Stimulated activated naive CD4-positive, alpha-beta T cell treated with Interleukin-2 at 50 U/mL for 16 hours (primary cell): ENCODE data around the gene KLLN.
A peak's percentile ranks its signal among the peaks of the same experiment; 100 is the strongest.
"Not testable (repeated sequence)": the region's sequence is repeated elsewhere in the genome, so short reads cannot be mapped to it uniquely, and the experiment has no call there.

Experiments
- DNase-seq: peaks from one replicate; lab custom pipeline; 2025; lab: John Stamatoyannopoulos, UW

Gene KLLN

DNA sequence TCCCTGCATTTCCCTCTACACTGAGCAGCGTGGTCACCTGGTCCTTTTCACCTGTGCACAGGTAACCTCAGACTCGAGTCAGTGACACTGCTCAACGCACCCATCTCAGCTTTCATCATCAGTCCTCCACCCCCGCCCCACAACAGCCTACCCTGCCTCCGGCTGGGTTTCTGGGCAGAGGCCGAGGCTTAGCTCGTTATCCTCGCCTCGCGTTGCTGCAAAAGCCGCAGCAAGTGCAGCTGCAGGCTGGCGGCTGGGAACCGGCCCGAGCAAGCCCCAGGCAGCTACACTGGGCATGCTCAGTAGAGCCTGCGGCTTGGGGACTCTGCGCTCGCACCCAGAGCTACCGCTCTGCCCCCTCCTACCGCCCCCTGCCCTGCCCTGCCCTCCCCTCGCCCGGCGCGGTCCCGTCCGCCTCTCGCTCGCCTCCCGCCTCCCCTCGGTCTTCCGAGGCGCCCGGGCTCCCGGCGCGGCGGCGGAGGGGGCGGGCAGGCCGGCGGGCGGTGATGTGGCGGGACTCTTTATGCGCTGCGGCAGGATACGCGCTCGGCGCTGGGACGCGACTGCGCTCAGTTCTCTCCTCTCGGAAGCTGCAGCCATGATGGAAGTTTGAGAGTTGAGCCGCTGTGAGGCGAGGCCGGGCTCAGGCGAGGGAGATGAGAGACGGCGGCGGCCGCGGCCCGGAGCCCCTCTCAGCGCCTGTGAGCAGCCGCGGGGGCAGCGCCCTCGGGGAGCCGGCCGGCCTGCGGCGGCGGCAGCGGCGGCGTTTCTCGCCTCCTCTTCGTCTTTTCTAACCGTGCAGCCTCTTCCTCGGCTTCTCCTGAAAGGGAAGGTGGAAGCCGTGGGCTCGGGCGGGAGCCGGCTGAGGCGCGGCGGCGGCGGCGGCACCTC, at the start of gene KLLN, which contains the start of gene PTEN:
KLLN (minus strand) TSS at position 481 of the 891 bp plus-strand sequence. CDS start 1,046 bp downstream, outside the sequence.
PTEN (plus strand) TSS at position 573 of the 891 bp plus-strand sequence. CDS start 845 bp downstream, outside the sequence.
- DNase-seq: peak; percentile 78

- DNase-seq: not testable (repeated sequence)
These were observed 40.1 kb upstream of the KLLN start for GRCh38 chr10:87903396-87903795.

- DNase-seq: not testable (repeated sequence)
These were observed 34.6 kb upstream of the KLLN start for GRCh38 chr10:87897957-87898356.

GRCh38 chr10:87896216-87896615, 32.9 kb upstream of the KLLN start:
- DNase-seq: no peak

- DNase-seq: no peak
These were observed 32.1 kb upstream of the KLLN start for GRCh38 chr10:87895430-87895829.

DNA sequence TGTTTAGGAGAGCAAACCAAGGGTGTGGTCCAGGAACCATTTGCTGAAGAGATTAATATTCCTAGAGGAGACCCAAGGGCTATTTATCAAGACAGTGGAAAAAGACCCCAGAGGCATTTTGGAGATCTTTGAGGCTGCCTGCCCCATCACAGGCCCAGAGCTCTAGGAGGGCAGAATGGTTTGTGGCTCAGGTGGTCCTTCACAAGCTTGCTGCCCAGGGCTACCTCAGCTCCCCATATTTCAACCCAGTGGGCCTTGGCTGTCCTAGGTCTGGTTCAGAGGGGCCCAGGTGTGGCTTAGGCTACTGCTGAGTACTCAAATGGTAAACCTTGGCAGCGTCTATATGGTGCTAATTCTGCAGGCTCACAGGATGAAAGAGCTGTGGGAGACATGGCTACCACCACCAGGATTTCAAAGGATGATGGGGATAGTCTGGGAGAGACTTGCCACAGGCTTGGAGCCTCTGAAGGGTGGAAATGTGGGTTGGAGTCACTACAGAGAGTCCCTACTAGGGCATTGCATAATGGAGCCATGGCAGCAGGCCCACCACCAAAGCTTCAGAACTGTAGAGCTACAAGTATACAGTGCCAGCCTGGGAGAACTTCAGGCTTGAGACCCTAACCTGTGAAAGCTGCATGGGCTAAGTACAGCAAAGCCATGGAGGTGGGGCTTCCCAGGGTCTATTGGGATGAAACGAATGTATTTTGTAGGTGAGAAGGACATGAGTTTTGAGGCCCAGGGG, 24.4 kb upstream of the KLLN start:
- no peak for DNase-seq

DNA sequence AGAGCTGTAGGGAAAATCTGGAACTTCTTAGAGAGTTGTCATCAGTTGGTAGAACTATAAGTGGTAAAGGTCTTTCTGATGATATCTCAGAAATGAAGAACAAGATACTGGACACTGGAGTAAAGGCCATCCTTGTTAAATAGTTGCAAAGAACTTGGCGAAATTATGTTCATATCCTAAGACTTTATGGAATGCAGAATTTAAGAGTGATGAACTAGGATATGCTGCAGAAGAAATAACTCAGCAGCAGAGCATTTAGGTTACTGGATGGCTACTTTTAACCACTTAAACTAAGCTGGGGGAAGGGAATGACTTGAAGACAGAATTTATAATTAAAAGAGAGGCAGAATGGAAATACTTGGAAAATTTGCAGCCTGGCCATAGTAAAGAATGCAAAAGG, 23.8 kb upstream of the KLLN start:
- no peak for DNase-seq

- DNase-seq: no peak
These were observed 23.3 kb upstream of the KLLN start for GRCh38 chr10:87886635-87887034.

DNA sequence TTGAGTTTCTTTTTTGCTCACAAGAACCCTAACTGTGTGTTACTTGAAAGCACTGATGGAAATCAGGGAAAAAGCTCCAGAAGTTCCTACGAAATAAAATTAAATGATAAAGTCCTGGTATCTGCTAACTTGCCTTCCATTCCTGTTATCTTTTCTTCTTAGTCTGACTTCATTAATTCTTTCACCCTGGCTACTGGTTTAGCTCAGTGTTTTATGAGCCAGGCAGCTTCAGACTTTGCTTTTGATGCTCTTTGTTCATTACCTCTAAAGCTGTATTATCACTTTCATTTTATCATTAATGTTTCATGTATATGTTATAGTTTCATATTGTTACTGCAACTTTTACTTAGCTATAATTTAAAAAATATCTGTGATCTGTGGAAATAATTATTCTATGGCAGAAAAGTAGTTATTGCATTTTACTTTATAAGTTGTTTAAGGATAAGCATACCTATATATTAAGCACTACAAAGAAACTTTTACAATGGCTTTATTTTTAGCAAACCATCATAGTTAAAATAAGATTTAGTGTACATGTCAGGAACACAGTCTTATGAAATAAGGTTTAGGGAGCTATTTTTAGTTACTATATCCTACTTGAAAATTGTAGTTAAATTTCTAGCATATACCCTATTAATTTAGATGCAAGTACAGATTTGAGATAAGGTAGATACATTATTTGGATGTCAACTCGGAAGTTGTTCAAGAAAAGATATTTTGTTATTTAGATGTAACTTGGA, 19.4 kb upstream of the KLLN start:
- DNase-seq: no peak

- DNase-seq: not testable (repeated sequence)
These were observed 18.2 kb upstream of the KLLN start for GRCh38 chr10:87881373-87882059.

DNA sequence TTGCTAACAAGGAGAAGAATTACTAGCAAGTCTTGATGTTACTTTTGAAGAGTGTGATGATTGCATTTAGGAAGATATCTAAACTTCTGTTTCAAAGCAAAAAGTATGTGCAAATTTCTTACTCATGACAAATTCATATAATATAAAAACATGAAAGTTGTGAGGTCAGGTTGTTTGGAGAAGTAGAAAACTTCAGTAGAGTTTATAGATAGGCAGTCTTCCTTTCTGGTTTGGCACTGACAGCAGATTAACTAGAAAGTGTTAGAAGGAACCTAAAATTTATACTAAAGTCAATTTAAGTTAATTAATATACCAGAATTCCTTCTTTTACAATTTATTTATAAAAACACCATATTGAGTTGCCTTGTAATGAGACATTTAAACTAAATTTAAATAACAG, 17.0 kb upstream of the KLLN start:
- DNase-seq: no peak

GRCh38 chr10:87878664-87879459, 15.5 kb upstream of the KLLN start:
- DNase-seq: no peak

GRCh38 chr10:87875929-87876571, 12.7 kb upstream of the KLLN start:
- DNase-seq: no peak

- no peak for DNase-seq
These were observed 10.3 kb upstream of the KLLN start for GRCh38 chr10:87873656-87874055.

DNA sequence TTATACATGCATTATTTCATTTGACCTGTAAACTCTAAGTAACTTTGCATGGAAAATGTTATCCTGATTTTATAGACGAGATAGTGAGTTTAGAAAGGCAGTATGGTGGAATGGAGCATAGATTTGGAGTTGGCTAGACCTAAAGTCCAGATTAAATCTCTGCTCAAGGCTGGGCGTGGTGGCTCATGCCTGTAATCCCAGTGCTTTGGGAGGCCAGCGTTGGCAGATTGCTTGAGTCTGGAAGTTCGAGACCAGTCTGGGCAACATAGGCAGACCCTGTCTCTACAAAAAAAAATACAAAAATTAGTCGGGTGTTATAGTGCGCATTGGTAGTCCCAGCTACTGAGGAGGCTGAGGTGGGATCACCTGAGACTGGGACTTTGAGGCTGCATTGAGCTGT, 9.5 kb upstream of the KLLN start:
- no peak for DNase-seq

DNA sequence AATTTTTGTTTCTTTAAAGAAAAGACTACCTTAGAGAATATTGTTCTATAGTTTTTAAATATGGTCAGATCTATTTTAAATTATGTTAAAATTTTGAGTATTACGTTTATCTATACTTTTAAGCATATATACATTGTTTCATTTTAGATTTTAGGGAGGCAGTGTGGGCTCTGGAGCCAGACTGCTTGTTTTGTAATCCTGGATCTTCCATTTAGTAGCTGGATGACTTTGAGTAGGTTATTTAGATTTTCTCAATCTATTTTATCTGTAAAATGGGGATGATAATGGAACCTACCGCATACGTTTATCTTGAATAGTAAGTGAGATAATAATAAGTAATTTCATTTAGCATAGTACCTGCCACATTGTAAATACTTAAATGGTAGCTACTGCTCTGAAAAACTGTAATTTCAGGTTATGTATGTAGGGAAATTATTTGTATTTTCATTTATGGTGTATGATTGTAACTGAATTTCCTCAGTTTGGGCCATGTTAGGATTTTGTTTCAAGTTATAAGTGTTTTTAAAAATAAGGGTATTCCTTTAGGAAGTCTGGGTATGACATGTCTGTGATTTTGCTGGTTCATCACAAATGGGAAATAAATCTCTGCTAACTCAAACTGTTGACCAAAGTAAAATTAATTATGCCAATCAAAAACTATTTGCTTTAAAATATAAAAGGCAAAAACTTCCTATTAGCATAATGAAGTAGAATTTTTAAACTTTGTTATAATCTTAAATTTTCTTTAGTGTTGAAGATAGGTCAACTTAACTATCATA, 6.6 kb upstream of the KLLN start:
- DNase-seq: no peak

- not testable (repeated sequence) for DNase-seq
These were observed 5.8 kb upstream of the KLLN start for GRCh38 chr10:87869139-87869538.

DNA sequence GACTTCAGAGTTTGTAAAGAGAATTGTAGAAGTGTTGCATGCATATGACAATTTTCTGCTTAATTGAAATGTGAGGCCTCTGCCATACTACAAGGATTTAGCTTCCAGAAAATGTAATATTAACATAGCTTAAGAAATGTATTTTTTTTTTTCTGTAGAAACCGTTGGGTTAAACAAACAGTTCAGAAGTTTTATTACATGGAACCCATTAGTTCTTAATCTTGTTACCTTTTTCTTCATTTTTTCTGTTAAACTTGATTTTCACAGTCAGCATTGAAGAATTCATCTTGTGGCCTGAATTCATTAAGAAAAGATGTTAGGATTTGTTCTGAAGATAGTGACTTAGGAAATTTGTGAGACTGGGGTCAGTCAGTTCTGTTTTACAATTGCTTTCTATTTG, 4.9 kb upstream of the KLLN start:
- no peak for DNase-seq

GRCh38 chr10:87867453-87867852, 4.1 kb upstream of the KLLN start:
- no peak for DNase-seq
